Measurements from ENCODE around the gene SULT2A1.

DNA sequence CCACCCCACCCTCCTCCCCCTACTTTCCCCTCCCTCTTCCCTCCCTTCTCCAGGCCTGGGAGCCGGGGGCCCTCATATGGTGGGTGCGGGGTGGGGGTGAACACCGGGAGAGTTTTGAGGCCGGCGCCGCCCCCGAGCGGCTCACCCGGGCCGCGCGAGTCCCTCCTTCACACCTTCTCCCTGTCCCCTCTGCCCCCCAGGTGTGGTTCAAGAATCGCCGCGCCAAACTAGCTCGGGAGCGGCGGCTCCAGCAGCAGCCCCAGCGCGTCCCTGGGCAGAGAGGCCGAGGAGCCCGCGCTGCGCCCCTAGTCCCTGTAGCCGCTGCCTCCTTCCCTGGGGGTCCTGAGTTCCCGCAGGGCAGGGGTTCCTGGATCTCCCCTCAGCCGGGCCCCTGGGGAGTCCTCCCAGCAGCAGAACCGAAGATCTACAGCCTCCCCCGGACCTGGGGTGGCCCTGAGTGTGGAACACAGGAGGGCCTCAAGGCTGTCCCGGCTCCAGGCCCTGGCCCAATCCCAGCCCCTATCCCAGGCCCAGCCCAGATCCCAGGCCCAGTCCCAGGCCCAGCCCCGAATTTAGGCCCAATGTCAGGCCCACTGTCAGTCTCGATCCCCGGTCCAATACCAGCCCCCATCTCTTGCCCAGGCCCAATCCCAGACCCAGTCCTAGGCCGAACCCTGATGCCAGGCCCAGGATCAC, 25.4 kb downstream of the SULT2A1 start:
- TF ChIP-seq, protein P1, sequence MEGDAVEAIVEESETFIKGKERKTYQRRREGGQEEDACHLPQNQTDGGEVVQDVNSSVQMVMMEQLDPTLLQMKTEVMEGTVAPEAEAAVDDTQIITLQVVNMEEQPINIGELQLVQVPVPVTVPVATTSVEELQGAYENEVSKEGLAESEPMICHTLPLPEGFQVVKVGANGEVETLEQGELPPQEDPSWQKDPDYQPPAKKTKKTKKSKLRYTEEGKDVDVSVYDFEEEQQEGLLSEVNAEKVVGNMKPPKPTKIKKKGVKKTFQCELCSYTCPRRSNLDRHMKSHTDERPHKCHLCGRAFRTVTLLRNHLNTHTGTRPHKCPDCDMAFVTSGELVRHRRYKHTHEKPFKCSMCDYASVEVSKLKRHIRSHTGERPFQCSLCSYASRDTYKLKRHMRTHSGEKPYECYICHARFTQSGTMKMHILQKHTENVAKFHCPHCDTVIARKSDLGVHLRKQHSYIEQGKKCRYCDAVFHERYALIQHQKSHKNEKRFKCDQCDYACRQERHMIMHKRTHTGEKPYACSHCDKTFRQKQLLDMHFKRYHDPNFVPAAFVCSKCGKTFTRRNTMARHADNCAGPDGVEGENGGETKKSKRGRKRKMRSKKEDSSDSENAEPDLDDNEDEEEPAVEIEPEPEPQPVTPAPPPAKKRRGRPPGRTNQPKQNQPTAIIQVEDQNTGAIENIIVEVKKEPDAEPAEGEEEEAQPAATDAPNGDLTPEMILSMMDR (IDR thresholded peaks at IDR 0.05), result no peak
- no peak for TF ChIP-seq POLR2AphosphoS5 (IDR thresholded peaks at IDR 0.05)
- TF ChIP-seq POLR2A (IDR thresholded peaks at IDR 0.05), result no peak

Data from breast epithelium (tissue), 3 donors.